ENCODE results near the gene DIDO1.

- TF ChIP-seq CTCF (conservative IDR thresholded peaks at IDR 0.05; ENCODE audit: low read depth, low read length), result no peak
- no peak for TF ChIP-seq CEBPB (IDR thresholded peaks at IDR 0.05; ENCODE audit: low read depth, low read length)
- TF ChIP-seq MAZ (IDR thresholded peaks at IDR 0.05; ENCODE audit: borderline replicate concordance, low read depth, low read length), result no peak
- TF ChIP-seq POLR2A (IDR thresholded peaks at IDR 0.05; ENCODE audit: low read depth, low read length), result no peak
- no peak for TF ChIP-seq RFX5 (IDR thresholded peaks at IDR 0.05; ENCODE audit: low read depth, low read length)
- TF ChIP-seq CHD1 (IDR thresholded peaks at IDR 0.05; ENCODE audit: low read depth, low read length), result no peak
Observed at GRCh38 chr20:62923669-62924441, 2.5 kb downstream of the DIDO1 start.

All from IMR-90 (cell line).